Adipose tissue (tissue), 3 donors: Measurements from ENCODE around the gene MTMR4. TPM values are rescaled to one million over a fixed set of nuclear protein-coding genes. Genes with fewer than 3 reads are reported as not detected.

ENCODE experiments used
- H3K27ac ChIP-seq: one replicate; pipeline ENCODE4 v1.5.1; 2013; ENCODE audit warnings: low read depth, low read length
- WGBS, 3 donors: extraction: QIAGEN DNeasy Blood & Tissue Kit; methylation state at CpG; one replicate each; pipeline ENCODE4 v1.1.7; 2013; 5-methylcytosine and 5-hydroxymethylcytosine counted together
- polyA plus RNA-seq, 3 donors: library from polyadenylated mRNA; stranded (reverse); fragments of 200-250 nt; gene quantifications; one replicate each; pipeline ENCODE4 v1.2.3, GENCODE V29; 2013
- donor health status: healthy with polysubstance abuse.
- donor health status: Bipolar disorder and iron deficiency.
- donor health status: healthy.

Gene MTMR4
- polyA plus RNA-seq, 3 donors = 8.1 to 9.4 (median 8.4) TPM

- H3K27ac ChIP-seq = no peak overlapping the region
- WGBS, 3 donors = 72 to 77% (median 72%) methylated on average over 9 of the region's 9 CpGs
Measured at GRCh38 chr17:58447039-58447975, 67.1 kb downstream of the MTMR4 start.

- WGBS, 3 donors = 82 to 88% (median 84%) methylated on average over 6 of the region's 6 CpGs
- no peak overlapping the region for H3K27ac ChIP-seq
Measured at GRCh38 chr17:58446086-58446485, 68.4 kb downstream of the MTMR4 start.

Other genes starting within 250 kb of the MTMR4 start
- 1 to 10 TPM in 1 of 3 donors, under 1 TPM in 2; 0.15 to 1.0 (median 0.34) TPM for gene MPO, start 233.7 kb downstream of the MTMR4 start, polyA plus RNA-seq
- 10 to 100 TPM in 1 of 3 donors, 1 to 10 TPM in 2; 4.4 to 11.9 (median 5.3) TPM for gene TSPOAP1, start 185.8 kb downstream of the MTMR4 start, polyA plus RNA-seq
- gene SUPT4H1, start 162.4 kb downstream of the MTMR4 start, polyA plus RNA-seq = 10 to 100 TPM; 30.6 to 91.4 (median 67.8) TPM
- gene RNF43, start 97.1 kb downstream of the MTMR4 start, polyA plus RNA-seq = 1 to 10 TPM in 1 of 3 donors, under 1 TPM in 1, not detected in 1; 0.16 to 4.8 TPM
- gene HSF5, start 26.2 kb downstream of the MTMR4 start, polyA plus RNA-seq = under 1 TPM; 0.01 to 0.11 (median 0.02) TPM
- under 1 TPM in 2 of 3 donors, not detected in 1; 0.05 to 0.28 TPM for gene TEX14, start 177.4 kb upstream of the MTMR4 start, polyA plus RNA-seq
- gene RAD51C, start 178.0 kb upstream of the MTMR4 start, polyA plus RNA-seq = 10 to 100 TPM in 2 of 3 donors, 1 to 10 TPM in 1; 9.0 to 16.6 (median 13.7) TPM
- gene PPM1E, start 241.2 kb upstream of the MTMR4 start, polyA plus RNA-seq = under 1 TPM; 0.03 to 0.33 (median 0.11) TPM